GM20000 (cell line): ENCODE measurements around the gene LUZP1.

ENCODE experiments used
- DNase-seq: peaks from one replicate; pipeline ENCODE4 v3.0.0; 2012; ENCODE audit warnings: low spot score
- TF ChIP-seq, protein P1 (sequence below): IDR thresholded peaks from 2 replicates; pipeline ENCODE4 v1.5.1; 2012; ENCODE audit warnings: mild to moderate bottlenecking, control low read depth; ENCODE audit errors: extremely low read depth, missing control alignments

LUZP1 gene

DNA sequence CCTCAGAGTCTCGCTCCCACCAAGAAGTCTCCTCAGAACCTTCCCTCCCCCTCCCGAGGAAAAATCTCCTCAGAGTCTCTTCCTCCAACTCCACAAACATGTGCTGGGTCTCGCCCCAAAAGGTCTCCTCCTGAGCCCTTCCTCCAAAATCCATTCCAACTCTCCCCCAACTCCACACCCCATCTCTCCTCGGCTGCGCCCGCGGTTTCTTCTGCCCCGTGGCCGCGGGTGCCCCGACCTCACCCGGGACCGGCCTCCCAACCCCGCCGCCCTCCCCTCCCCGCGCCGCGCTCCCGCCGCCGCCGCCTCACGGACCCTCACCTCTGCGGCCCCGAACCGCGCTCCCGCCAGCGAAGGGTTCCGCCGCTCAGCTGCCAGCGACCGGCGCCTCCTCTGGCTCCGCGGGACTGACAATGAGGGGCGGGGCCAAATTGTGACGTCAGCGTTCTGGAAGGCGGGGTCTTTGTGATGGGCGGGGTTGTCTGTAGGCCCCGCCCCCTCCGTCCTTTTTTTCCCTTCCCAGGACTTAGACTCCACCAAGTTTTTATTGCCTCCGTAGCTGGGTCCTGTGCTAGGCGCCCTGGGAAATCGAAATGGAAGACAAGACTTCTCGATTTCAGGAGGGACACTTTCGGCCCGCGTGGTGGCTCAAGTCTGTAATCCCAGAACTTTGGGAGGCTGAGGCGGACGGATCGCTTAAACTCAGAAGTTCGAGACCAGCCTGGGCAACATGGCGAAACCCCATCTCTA is at the start of gene LUZP1:
LUZP1 (minus strand) TSS at position 412 of the 750 bp plus-strand sequence.
- DNase-seq, result peak; percentile 97
- TF ChIP-seq, protein P1, sequence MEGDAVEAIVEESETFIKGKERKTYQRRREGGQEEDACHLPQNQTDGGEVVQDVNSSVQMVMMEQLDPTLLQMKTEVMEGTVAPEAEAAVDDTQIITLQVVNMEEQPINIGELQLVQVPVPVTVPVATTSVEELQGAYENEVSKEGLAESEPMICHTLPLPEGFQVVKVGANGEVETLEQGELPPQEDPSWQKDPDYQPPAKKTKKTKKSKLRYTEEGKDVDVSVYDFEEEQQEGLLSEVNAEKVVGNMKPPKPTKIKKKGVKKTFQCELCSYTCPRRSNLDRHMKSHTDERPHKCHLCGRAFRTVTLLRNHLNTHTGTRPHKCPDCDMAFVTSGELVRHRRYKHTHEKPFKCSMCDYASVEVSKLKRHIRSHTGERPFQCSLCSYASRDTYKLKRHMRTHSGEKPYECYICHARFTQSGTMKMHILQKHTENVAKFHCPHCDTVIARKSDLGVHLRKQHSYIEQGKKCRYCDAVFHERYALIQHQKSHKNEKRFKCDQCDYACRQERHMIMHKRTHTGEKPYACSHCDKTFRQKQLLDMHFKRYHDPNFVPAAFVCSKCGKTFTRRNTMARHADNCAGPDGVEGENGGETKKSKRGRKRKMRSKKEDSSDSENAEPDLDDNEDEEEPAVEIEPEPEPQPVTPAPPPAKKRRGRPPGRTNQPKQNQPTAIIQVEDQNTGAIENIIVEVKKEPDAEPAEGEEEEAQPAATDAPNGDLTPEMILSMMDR, result no peak

- TF ChIP-seq, protein P1, result no peak
- DNase-seq, result no peak
Measured at GRCh38 chr1:23217421-23218115, 48.9 kb upstream of the LUZP1 start, which contains the start of gene HTR1D. TSS of gene HTR1D (minus strand) at chr1:23217502. CDS start at chr1:23194219, 23,283 bp downstream.

DNA sequence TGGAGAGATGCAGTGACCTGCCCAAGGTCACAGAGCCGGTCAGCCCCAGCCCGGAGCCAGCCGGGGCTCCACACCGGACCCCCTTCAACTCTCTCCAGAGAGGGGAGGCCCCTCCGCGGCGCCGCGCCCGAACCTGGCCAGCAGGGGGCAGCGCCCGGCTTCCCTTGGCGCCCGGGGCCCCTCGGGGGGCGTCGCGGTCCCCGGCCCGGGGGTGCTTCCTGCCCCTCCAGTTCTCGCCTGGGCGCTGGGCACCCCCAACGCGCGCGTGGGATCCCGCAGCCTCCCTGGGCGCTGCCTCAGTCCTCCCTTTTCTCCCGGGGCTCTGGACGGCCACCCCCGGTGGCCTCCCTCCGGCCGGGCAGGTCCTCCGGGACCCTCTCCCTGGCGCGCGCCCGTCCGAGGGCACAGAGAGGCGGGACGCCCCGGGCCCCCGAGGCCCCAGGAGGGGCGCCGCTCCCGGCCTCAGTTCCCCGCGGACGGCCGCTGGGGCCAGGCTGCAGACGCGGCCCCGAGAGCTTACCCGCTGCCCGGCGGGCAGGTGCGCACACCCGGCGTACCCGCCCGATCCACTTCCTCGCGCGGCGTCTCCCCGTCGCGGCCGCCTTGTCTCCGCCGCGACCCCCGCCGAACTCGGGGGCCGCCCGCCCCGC is 48.2 kb upstream of the LUZP1 start:
- TF ChIP-seq, protein P1, result peak; percentile 44
- DNase-seq, result peak; percentile 77

DNA sequence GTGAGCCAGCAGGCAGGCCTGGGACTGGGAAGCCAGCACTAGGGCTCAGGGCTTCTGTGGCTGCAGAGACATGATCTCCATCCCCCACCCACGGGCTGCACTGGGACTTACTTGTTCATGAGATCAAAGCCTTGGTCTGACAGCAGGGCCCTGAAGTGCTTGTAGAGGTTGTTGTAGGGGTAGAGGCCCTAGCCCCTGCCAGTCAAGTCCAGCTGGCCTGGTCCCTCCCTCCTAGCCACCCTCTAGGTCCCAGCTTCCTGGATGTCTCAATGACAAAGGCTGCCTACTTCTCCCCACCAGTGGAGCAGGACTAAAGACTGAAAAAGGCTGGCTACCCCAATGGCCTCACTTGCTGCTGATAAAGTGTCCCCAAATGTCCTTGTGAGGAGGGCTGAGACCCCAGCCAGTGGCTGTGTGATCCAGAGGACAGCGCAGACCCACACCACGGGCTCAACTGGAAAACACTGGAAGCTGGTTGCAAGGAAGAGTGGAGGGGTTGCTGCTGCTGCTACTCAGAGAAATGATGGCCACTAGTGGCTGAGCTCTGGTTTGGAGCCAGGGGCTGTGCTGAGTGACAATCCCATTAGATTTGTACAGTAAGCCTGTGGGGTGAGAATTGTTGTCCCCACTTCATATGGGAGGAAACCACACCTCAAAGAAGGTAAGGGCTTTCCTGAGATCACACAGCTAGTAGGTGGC is 47.2 kb upstream of the LUZP1 start:
- TF ChIP-seq, protein P1, result no peak
- DNase-seq, result no peak

DNA sequence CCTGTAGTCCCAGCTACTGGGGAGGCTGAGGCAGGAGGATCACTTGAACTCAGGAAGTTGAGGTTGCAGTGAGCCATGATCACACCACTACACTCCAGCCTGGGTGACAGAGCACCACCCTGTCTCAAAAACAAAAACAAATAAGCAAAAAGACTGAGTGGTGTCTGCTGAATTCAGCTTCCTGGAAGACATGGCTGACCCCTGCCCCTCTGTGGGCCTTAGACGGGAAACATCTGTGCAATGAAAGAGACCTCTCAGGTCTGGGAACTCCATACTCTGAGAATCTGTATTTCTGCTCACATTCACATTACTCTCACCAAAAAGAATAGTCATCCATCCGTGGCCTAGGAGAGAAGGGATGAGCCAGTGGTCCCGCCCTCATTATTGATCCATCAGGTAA is 46.6 kb upstream of the LUZP1 start:
- TF ChIP-seq, protein P1, result no peak
- no peak for DNase-seq

DNA sequence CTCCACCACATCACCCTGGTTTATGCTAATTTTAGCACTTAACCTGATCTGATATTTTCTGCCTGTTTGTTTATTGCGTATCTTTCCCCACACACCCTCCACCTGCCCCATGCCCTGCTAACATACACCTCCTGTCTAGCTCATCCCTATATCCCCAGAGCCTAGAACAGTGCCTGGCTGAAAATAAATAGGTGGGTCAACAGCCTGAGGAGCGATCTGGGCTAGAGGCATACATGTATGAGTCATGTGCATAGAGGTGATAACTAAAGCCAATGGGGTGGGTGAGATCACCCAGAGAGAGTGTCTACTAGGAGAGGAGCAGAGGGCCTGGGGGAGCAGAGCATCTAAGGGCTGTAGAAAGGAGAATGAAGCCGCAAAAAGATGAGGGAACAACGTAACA is 46.0 kb upstream of the LUZP1 start:
- no peak for DNase-seq
- TF ChIP-seq, protein P1, result no peak

DNA sequence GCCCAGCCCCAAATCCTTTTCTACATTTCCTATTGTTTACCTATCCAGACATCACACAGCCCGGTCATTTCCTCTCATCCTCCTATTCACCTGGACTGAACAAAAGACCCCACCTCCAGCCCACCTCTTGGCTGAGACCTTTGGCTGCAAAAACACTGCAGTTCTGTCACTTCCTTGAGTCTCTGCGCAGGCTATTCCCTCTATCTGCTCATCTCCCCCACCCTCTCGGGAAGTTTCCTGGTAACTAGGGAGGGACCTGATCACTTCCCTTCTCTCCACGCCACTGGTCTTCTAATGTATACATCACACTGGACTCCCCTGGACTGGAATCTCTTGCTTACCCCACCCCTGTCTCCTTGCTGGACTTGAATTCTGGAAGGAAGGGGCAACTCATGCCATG is 43.3 kb upstream of the LUZP1 start:
- DNase-seq, result no peak
- TF ChIP-seq, protein P1, result no peak
